ENCODE measurements around the gene FAM81A. TPM values are rescaled to one million over a fixed set of nuclear protein-coding genes. Genes with fewer than 3 reads are reported as not detected.

Gene FAM81A
- total and polyA plus RNA-seq, 2 donors (not counting 1 experiment from before 2014, with no cell fraction given) = 0.24 to 0.33 TPM

DNA sequence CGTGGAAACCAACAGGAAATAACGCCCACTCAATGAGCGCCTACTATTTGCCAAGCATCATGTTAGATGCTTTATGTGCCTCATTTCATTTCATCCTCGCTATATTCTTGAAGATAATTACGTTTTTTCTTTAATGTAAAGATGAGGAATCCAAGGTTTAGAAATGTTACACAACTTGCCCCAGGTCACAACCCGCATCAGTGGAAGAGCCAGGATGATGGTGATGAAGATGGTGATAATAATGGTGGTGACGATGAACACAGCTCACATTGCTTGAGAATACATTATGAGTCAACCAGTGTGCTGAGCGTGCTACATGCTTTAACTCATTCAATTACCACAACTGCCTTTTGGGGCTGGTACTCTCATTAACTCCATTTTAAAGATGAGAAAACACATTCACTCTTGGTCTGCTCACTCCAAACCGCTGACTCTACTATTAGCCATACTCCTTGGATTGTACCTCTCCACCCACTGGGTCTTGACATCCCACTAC, 43.8 kb upstream of the FAM81A start:
- Histone ChIP-seq H3K36me3 (ENCODE audit: control insufficient read depth, insufficient read depth, low read length) (no peaks in the 10 kb centered on the region), H3K27me3 (ENCODE audit: control insufficient read depth, insufficient read depth, low read length) (no peaks in the 10 kb centered on the region), H3K27ac (ENCODE audit: insufficient read depth, low read length) (no peak overlapping the region), H3K79me2 (ENCODE audit: control insufficient read depth, insufficient read depth, low read length) (no peaks in the 10 kb centered on the region), H3K4me1 (ENCODE audit: control insufficient read depth, extremely low read depth, insufficient read depth, low read length) (no peaks in the 10 kb centered on the region), H3K9me3 (ENCODE audit: control insufficient read depth, insufficient read depth, low read depth, low read length) (no peaks in the 10 kb centered on the region), H3K4me2 (ENCODE audit: extremely low read depth, insufficient read depth, low read length) (no peak overlapping the region), H3K9ac (ENCODE audit: insufficient read depth, low read length) (no peak overlapping the region), H2AFZ (ENCODE audit: low read length) (no peak overlapping the region), H4K20me1 (ENCODE audit: control insufficient read depth, extremely low read depth, insufficient read depth, low read length) (no peaks in the 10 kb centered on the region), H3K4me3 (replicated peaks in 1 of 4; ENCODE audit: control extremely low read depth in 1 of 4, insufficient read depth in 1 of 4, low read depth in 3 of 4, low read length in 4 of 4) (no peak overlapping the region)
- no peak for DNase-seq (ENCODE audit: low read depth in 2 of 2)
- no peak for TF ChIP-seq EZH2 (IDR thresholded peaks at IDR 0.05; ENCODE audit: low read length, missing control alignments)
- TF ChIP-seq, protein P1, sequence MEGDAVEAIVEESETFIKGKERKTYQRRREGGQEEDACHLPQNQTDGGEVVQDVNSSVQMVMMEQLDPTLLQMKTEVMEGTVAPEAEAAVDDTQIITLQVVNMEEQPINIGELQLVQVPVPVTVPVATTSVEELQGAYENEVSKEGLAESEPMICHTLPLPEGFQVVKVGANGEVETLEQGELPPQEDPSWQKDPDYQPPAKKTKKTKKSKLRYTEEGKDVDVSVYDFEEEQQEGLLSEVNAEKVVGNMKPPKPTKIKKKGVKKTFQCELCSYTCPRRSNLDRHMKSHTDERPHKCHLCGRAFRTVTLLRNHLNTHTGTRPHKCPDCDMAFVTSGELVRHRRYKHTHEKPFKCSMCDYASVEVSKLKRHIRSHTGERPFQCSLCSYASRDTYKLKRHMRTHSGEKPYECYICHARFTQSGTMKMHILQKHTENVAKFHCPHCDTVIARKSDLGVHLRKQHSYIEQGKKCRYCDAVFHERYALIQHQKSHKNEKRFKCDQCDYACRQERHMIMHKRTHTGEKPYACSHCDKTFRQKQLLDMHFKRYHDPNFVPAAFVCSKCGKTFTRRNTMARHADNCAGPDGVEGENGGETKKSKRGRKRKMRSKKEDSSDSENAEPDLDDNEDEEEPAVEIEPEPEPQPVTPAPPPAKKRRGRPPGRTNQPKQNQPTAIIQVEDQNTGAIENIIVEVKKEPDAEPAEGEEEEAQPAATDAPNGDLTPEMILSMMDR (conservative IDR thresholded peaks at IDR 0.05 in 1 of 2, IDR thresholded peaks at IDR 0.05 in 1 of 2; ENCODE audit: low read depth in 1 of 2, low read length in 2 of 2) = no peak

DNA sequence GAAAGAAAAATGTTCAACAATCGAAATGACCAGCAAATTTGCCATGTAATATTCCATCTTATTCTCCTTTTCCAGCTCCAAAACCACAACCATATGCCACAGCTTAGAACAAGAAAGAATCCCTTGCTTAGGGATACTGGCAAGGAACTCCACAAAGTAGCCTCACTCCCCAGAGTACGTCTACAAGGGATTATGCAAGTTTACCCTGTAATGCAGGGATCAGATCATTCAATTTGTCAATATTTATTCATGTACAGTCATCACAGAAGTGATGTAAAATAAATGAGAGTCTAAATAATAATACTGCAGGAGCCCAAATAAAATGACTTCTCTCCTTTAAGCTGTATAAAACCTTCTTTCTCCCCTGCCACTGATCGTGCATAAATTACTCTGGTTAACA, 41.8 kb upstream of the FAM81A start:
- Histone ChIP-seq H3K9me3 (ENCODE audit: control insufficient read depth, insufficient read depth, low read depth, low read length) (no peaks in the 10 kb centered on the region), H3K79me2 (ENCODE audit: control insufficient read depth, insufficient read depth, low read length) (no peaks in the 10 kb centered on the region), H3K36me3 (ENCODE audit: control insufficient read depth, insufficient read depth, low read length) (no peaks in the 10 kb centered on the region), H3K27me3 (ENCODE audit: control insufficient read depth, insufficient read depth, low read length) (peaks cover 5% of the 10 kb centered on the region), H3K27ac (ENCODE audit: insufficient read depth, low read length) (no peak overlapping the region), H3K4me3 (replicated peaks in 1 of 4; ENCODE audit: control extremely low read depth in 1 of 4, insufficient read depth in 1 of 4, low read depth in 3 of 4, low read length in 4 of 4) (no peak overlapping the region), H2AFZ (ENCODE audit: low read length) (no peak overlapping the region), H4K20me1 (ENCODE audit: control insufficient read depth, extremely low read depth, insufficient read depth, low read length) (no peaks in the 10 kb centered on the region), H3K9ac (ENCODE audit: insufficient read depth, low read length) (no peak overlapping the region), H3K4me1 (ENCODE audit: control insufficient read depth, extremely low read depth, insufficient read depth, low read length) (no peaks in the 10 kb centered on the region), H3K4me2 (ENCODE audit: extremely low read depth, insufficient read depth, low read length) (no peak overlapping the region)
- DNase-seq (ENCODE audit: low read depth in 2 of 2) = no peak
- TF ChIP-seq EZH2 (IDR thresholded peaks at IDR 0.05; ENCODE audit: low read length, missing control alignments) = no peak
- TF ChIP-seq, protein P1 (conservative IDR thresholded peaks at IDR 0.05 in 1 of 2, IDR thresholded peaks at IDR 0.05 in 1 of 2; ENCODE audit: low read depth in 1 of 2, low read length in 2 of 2) = no peak

DNA sequence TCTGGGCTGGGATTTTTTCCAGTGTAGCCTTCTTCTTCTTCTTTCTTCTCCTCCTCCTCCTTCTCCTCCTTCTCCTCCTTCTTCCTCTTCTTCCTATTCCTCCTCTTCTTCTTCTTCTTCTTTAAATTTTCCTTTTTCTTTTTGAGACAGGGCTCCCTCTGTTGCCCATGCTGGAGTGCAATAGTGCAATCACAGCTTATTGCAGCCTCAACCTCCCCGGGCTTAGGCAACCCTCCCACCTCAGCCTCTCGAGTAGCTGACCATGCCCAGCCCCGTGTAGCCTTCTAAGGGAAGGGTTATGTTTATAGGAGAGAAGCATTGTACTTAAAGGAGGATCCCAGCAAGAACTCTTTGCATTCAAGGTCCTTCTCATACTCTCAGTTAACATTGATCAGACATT, 41.3 kb upstream of the FAM81A start:
- DNase-seq (ENCODE audit: low read depth in 2 of 2) = no peak
- TF ChIP-seq EZH2 (IDR thresholded peaks at IDR 0.05; ENCODE audit: low read length, missing control alignments) = no peak
- TF ChIP-seq, protein P1 (conservative IDR thresholded peaks at IDR 0.05 in 1 of 2, IDR thresholded peaks at IDR 0.05 in 1 of 2; ENCODE audit: low read depth in 1 of 2, low read length in 2 of 2) = no peak

More for the DNA sequence above, 41.3 kb upstream of the FAM81A start:
- Histone ChIP-seq H3K4me1 (ENCODE audit: control insufficient read depth, extremely low read depth, insufficient read depth, low read length) (no peaks in the 10 kb centered on the region), H3K9ac (ENCODE audit: insufficient read depth, low read length) (no peak overlapping the region), H2AFZ (ENCODE audit: low read length) (no peak overlapping the region), H3K27ac (ENCODE audit: insufficient read depth, low read length) (no peak overlapping the region), H3K4me2 (ENCODE audit: extremely low read depth, insufficient read depth, low read length) (no peak overlapping the region), H3K79me2 (ENCODE audit: control insufficient read depth, insufficient read depth, low read length) (no peaks in the 10 kb centered on the region), H4K20me1 (ENCODE audit: control insufficient read depth, extremely low read depth, insufficient read depth, low read length) (no peaks in the 10 kb centered on the region), H3K36me3 (ENCODE audit: control insufficient read depth, insufficient read depth, low read length) (no peaks in the 10 kb centered on the region), H3K27me3 (ENCODE audit: control insufficient read depth, insufficient read depth, low read length) (peaks cover 5% of the 10 kb centered on the region), H3K9me3 (ENCODE audit: control insufficient read depth, insufficient read depth, low read depth, low read length) (no peaks in the 10 kb centered on the region), H3K4me3 (replicated peaks in 1 of 4; ENCODE audit: control extremely low read depth in 1 of 4, insufficient read depth in 1 of 4, low read depth in 3 of 4, low read length in 4 of 4) (no peak overlapping the region)
